AG09309 (cell line): ENCODE results near the gene TMEM98.

Experiments
- DNase-seq: peaks from one replicate; pipeline ENCODE4 v3.0.0-alpha.2; 2010; ENCODE audit warnings: low read depth
- H3K4me3 ChIP-seq: 2 replicates; pipeline ENCODE4 v1.5.1; 2011; ENCODE audit warnings: mild to moderate bottlenecking, low read depth, low read length, moderate library complexity; ENCODE audit not compliant: control insufficient read depth
- TF ChIP-seq, protein P1 (sequence below): IDR thresholded peaks from 2 replicates; pipeline ENCODE4 v1.5.1; 2011; ENCODE audit warnings: mild to moderate bottlenecking, low read depth, low read length, inconsistent platforms; ENCODE audit not compliant: insufficient read depth, control insufficient read depth; ENCODE audit errors: missing control alignments

The TMEM98 gene

DNA sequence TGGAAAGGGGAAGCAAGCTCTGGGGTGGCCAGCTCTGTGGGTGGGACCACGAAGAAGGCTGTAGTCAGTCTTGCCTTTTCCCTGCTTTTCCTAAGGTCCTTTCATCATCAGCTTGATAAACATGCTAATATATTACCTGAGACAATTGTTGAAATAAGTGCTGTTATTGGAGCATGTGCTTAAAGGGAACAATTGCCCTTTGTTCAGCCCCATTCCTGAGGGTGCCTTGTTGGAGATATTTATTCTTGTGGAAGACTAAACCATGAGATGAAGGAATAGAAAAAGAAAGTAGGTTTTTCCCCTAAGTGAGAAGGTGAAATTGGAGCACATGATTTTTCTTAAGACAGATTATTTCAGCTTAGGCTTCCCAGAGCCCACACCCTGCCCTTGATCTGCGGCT, 7.8 kb downstream of the TMEM98 start:
- TF ChIP-seq, protein P1, sequence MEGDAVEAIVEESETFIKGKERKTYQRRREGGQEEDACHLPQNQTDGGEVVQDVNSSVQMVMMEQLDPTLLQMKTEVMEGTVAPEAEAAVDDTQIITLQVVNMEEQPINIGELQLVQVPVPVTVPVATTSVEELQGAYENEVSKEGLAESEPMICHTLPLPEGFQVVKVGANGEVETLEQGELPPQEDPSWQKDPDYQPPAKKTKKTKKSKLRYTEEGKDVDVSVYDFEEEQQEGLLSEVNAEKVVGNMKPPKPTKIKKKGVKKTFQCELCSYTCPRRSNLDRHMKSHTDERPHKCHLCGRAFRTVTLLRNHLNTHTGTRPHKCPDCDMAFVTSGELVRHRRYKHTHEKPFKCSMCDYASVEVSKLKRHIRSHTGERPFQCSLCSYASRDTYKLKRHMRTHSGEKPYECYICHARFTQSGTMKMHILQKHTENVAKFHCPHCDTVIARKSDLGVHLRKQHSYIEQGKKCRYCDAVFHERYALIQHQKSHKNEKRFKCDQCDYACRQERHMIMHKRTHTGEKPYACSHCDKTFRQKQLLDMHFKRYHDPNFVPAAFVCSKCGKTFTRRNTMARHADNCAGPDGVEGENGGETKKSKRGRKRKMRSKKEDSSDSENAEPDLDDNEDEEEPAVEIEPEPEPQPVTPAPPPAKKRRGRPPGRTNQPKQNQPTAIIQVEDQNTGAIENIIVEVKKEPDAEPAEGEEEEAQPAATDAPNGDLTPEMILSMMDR = no peak
- no peak for DNase-seq
- H3K4me3 ChIP-seq = no peak overlapping the region

DNA sequence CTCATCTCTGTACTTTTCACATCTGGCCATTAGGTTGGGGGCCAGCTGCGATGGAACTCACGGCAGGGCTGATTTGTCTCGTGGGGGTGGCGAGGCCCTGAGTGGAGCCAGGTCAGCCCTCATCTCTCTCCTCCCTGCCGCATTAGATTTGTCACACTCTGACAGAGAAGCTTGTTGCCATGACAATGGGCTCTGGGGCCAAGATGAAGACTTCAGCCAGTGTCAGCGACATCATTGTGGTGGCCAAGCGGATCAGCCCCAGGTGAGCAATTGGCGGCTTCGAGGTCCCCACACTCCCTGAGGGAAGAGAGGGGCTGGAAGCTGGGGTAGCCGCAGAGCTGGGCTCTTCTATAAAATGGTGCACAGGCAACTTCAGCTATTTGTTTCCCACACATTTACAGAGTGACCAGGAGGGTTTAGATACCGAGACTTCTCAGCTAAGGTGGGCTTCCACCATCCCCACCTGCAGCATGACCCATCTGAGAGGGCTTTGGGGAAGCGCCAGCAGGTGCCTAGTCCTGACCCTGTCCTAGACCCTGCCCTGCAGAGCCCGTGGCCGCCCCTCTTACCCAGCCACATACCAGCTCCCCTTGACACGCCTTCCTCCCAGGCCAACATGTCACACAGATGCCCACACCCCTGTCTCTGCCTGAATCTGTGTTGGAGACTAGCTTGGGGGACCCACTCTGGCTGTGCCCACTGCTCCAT, 8.4 kb downstream of the TMEM98 start:
- TF ChIP-seq, protein P1 = no peak
- H3K4me3 ChIP-seq = no peak overlapping the region
- DNase-seq = no peak

- peak; percentile 27 for DNase-seq
- TF ChIP-seq, protein P1 = peak; percentile 79
- no peak overlapping the region for H3K4me3 ChIP-seq
These were observed 9.0 kb downstream of the TMEM98 start for GRCh38 chr17:32936894-32937500.

GRCh38 chr17:32940706-32941390, 12.9 kb downstream of the TMEM98 start:
- DNase-seq = no peak
- TF ChIP-seq, protein P1 = no peak
- H3K4me3 ChIP-seq = no peak overlapping the region

DNA sequence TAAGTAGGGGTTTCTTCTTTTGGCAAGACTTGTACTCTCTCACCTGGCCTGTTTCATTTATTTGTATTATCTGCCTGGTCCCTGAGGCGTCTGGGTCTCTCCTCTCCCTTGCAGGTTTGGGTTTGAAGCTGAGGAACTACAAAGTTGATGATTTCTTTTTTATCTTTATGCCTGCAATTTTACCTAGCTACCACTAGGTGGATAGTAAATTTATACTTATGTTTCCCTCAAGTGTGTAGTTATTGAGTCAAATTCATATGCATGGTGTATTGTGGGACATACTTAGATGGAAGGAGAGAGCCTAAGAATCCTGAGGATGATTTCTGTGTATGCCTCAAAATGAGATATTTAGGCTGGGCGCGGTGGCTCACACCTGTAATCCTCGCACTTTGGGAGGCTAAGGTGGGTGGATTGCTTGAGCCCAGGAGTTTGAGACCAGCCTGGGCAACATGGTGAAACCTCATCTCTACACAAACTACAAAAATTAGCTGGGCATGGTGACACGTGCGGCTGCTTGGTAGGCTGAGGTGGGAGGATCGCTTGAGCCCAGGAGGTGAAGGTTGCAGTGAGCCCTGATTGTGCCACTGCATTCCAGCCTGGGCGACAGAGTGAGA, 13.6 kb downstream of the TMEM98 start:
- H3K4me3 ChIP-seq = no peak overlapping the region
- no peak for DNase-seq
- TF ChIP-seq, protein P1 = peak; percentile 30

GRCh38 chr17:32943206-32943605, 15.3 kb downstream of the TMEM98 start:
- DNase-seq = no peak
- no peak overlapping the region for H3K4me3 ChIP-seq
- TF ChIP-seq, protein P1 = no peak
